HG03439 (cell line): Measurements from ENCODE around the gene CTBP2.
"Not testable (repeated sequence)": the region's sequence is repeated elsewhere in the genome, so short reads cannot be mapped to it uniquely, and the experiment has no call there.

ENCODE experiments used
- ATAC-seq: cut with Tn5 transposase; IDR thresholded peaks from one replicate; pipeline ENCODE4 v1.9.1; 2021; ENCODE audit warnings: mild to moderate bottlenecking, moderate library complexity; ENCODE audit not compliant: unreplicated experiment

CTBP2 gene

DNA sequence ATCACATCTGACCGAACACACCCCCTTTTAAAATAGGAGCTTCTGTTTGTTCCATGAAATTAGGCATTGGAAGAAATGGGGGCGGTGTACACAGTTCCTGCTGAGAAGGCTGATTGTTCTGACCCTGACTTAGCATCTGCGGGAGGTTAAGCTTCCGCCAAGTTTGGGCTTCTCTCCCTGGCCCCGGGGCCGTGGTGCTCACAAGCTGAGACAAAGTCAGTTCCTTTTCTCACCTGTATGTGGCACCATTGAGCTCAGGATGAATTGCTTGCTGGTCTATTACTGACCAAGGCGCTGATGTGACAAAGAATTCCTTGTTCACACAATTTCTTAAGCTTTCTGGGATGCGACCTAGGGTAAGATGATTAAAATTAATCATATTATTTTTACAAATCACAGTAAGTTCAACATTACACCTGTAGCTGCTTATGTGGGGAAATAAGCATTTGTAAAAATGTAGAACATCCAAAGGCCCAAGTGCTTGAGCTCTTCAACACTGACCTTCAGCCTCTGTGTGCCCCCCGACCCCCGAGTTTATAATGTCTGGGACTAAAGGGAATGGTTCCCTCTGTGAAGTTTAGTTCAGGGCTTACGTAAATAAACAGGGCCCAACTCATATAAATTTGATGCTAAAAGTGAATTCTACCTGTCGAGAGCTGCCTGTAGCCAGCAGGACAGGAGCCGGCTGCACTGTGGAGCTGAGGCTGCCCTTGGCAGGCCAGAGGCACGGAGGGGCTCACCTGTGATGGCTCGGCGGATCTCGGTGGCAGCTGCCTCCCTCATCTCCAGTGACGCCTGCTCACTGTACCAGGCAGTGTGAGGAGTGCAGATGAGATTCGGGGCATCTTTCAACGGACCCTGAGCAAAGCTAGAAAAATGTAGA, 167.7 kb downstream of the CTBP2 start:
- ATAC-seq, result no peak

DNA sequence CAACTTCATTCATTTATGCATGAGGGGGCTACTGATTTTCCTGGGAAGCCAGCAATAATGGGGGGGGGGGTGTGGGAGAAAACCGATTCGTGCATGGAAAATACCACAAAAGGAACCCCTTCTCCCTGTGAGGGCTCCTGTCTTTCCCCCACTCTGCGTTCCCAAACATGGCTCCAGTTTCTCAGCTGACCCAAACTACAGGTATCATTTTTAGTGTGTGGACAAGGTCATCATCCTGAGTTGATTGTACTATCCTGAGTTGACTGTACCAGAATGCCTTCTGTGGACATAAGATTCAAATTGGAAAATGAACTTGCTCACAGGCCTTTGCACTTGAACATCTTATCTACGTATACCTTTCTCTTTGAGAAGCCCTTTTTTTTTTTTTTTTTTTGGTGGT, 168.5 kb downstream of the CTBP2 start:
- no peak for ATAC-seq

DNA sequence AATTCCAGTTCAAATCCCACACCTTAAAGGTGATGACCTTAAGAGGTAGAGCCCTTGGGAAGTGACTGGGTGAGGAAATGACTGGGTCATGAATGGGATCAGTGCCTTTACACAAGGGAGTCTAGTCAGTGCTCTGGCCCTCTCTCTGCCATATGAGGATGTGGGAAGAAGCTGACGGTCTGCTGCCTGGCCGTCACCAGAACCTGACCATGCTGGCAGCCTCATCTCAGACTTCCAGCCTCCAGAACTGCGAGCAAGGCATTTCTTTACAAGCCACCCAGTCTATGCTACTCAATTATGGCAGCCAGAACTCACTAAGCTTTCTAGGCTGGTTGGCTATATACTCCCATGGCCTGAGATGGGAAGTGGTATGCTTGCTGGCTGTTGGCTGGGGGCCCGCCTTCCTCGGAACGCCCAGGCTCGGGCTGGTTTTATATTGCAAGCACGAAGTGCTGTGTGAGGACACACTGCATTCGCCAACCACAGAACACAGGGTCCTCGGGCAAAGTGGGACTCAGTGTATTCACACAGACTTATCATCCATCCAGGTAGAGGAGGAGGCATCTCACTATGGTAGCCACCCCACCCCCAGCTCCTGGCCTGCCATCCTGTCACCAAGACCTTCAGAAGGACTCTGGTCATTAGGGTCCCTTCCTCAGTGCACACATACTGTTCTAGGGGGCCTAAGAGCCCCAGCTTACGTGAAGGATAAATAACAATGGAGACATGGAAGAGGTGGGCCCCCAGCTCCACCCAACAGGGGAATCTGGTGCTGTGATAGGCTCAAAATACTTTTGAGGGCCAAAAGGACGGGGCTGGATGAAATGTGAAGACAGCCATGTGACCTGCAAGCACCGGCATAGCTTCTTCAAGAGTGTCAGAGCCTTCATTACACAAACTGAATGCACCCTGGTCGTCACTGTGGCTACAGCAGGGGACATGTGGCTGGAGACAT, 169.4 kb downstream of the CTBP2 start:
- no peak for ATAC-seq

DNA sequence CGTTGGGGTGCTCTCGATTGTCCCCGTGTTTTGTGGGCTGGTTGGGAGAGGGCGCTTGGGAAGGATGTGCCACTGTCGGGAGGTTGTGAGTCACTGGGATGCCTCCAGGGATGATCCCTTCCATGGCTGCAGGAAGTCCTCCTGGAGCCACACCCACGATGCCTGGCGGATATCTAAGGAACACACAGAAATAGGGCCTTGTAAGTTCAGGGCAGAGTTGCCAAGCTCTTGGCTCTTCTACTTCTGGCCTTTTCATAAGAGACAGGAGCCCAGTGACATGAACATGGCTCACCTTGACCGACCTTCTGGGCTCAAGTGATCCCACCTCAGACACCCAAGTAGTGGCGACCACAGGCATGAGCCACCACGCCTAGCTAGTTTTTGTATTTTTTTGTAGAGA, 170.8 kb downstream of the CTBP2 start:
- ATAC-seq, result no peak

DNA sequence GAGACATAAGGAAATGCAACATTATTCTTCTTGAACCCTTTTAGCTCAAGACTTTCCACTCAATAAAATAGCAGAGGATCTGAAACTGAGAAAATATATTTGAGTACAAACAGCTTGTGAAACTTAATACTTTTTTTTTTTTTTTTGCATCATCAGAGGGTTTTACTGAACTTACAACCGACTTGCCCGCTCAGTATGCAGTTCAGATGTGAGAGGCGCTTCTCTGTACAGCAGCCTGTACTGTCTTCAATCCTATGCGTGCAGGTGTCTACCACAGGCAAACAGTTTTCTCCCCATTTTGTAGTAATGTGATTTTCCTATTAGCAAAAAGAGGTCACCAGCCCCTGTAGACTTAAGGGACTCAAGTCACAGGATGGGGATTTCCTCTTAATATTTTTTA, 171.6 kb downstream of the CTBP2 start:
- not testable (repeated sequence) for ATAC-seq

DNA sequence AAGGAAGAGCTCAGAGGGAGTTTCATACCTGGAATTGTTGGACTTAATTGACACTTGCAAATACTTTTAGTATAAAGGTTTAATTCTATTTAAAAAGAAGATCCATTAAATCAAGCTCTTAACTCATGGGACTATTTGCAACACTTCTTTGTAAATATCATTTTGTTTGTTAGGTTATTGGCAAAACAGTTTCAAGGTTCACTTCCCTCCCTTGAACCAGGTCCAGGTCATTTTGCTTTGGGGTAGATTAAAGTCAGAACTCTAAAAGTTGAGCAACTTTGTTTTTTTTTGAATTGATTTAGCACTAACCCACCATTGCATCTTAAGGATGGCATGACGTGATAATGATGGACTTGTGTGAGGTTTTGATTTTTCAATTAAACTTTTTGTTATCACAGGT, 172.6 kb downstream of the CTBP2 start:
- no peak for ATAC-seq

DNA sequence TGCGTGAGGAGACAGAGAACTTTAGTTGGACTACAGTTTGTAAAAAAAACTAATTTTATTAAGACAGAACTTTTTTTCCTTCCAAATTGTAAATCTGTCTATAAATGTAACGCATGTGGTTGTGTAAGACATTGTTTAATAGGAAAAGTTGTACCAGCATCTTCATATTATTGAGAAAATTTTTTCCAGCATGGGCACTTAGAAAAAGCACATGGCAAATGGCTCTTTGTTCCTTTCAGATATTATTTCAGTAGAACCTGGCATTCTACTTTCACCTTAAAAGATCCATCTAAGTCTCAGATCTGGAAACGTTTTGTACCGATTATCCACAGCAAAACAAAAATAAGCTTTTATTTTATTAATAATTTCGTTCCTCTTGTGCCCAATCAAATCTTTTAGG, 175.2 kb downstream of the CTBP2 start:
- no peak for ATAC-seq

DNA sequence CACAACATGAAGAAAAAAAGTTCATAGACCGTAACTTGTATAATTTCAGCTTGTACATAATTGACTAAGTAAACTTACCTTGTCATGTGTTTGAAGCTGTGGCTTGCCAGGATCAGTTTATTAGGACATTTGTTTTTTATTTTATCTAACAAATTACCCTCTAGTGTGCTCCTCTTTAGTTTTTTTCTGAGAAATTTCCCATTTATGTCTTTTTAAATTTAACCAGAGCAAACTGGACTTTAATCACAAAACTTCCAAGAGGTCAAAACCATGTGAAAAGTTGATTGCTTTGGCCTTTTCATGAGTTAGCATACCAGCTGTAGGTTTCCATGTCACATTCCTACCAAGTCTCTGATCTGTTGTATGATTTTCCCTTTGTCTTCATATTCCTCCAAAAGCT, 176.0 kb downstream of the CTBP2 start:
- ATAC-seq, result no peak

DNA sequence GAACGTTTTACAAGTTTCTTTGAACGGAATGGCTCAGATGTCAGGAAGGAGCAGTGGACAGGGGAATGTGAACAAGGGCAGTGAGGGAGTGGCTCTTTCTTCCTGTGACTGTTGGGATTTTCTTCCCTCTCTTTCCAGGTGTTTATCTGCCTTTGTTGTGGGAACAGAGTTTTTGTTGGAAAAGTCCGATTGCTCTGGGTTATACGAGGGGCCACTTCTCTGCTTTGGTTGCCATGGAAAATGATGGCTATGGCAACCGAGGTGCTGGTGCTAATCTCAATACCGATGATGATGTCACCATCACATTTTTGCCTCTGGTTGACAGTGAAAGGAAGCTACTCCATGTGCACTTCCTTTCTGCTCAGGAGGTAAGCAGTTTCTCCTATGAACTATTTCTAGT, 177.0 kb downstream of the CTBP2 start:
- no peak for ATAC-seq

DNA sequence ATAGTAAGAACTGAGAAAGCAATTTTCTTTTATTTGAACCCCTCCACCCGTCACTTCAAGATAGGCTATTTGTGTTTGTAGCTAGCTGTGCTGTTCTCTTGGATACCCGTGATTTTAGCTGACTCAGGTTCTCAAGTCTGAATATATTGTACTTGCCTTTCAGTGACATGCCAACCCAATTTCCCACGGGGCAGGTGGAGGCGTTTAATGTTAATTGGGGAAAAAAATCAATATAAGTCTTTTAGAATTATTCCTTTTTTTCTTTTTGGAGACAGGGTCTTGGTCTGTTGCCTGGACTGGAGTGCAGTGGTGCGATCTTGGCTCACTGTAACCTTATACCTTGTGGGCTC, 182.0 kb downstream of the CTBP2 start:
- no peak for ATAC-seq

DNA sequence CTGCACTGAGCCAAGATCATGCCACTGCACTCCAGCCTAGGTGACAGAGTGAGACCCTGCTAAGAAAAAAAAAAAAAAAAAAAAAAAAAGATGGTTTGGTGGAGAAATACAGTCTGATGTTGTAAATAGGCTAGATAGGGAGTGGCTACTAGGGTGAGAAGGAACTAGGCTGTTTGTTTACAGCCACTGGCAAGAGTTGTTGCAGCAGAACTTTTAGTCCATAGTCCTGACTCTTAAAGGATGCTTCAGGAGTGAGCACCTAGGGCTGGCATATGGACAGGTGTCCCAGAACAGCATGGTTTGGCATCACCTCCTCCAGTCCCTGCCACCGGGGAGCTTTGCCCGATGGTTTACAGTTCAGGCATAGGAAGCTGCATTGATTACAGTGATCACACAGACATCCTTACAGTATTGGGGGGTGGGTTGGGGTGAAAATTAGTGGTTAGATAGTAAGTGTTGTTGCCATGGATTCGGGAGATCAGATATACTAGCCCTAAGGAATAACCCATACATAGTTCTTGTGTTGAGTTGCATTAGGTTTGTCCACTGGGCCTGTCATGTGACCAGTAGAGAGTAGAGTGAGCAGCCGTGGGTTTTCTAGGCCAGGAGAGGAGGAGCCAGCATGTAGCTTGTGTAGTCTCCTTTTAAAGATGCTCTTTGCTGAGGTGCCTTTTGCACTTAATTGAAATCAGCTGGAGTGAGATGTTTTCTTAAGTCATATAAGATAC, 182.6 kb downstream of the CTBP2 start:
- no peak for ATAC-seq

DNA sequence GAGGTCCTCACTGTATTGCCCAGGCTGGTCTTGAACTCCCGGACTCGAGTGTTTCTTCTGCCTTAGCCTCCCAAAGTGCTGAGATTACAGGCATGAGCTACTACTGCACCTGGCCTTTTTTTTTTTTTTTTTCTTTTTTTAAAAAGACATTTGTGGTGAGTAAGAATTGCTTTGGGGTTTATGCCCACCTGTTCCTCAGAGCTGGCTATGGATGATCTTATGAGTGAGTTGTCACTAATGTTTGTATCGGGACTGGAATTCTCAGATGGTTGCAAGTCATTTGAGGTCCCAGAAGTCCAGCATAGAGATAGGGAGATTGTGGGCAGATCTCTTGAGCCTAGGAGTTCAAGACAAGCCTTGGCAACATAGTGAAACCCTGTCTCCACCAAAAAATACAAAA, 183.2 kb downstream of the CTBP2 start:
- no peak for ATAC-seq

DNA sequence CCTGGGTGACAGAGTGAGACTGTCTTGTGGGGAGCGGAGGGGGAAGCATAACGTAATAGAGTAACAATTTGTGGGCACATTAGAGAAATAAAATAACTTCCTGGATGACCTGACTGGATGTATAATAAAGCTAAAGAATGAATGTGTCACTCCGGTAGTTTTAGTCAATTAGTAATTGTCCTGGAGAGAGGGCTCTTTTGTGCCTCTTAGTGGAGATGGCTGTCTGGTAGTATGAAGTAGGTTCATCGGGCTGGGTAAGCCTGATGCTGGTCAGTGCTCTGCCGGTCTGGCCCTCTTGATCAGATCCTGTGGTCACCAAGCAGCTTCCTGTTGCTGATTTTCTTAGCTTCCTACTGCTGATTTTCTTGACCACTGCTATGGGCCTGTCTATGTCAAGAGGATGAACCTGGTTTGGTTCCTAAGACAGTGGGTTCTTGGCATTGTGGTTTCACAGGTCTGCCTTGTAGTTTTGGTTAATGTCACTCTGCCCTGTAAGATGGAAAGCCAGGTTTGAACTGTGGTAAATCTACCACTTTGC, 184.3 kb downstream of the CTBP2 start:
- peak; percentile 71 for ATAC-seq

DNA sequence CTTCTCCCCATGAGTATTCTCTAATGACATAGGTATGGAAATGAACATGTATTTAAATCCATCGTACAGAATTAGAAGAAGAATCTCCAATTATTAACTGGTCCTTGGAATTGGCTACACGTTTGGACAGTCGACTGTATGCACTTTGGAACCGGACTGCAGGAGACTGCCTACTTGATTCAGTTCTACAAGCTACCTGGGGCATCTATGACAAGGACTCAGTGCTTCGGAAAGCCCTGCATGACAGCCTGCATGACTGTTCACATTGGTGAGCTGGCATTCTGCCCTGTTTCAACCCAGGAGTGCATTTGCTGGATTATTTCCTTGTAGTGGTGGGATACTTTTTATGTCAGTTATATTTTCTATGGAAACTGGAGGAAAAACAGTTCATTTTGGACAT, 186.2 kb downstream of the CTBP2 start:
- no peak for ATAC-seq

DNA sequence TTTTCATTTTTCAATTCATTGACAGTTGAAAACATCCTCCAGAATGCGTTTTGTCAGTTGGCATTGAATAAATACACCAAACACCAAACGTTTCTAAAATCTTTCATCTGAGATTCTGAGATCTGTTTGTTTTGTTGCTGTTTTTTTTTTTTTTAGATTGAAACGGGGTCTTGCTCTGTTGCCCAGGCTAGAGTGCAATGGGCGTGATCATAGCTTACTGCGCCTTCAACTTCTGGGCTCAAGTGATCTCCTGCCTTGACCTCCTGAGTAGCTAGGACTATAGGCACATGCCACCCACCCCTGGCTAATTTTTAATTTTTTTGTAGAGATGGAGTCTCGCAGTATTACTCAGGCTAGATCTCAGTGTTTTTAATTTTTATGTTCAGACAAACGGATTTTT, 187.7 kb downstream of the CTBP2 start:
- no peak for ATAC-seq

DNA sequence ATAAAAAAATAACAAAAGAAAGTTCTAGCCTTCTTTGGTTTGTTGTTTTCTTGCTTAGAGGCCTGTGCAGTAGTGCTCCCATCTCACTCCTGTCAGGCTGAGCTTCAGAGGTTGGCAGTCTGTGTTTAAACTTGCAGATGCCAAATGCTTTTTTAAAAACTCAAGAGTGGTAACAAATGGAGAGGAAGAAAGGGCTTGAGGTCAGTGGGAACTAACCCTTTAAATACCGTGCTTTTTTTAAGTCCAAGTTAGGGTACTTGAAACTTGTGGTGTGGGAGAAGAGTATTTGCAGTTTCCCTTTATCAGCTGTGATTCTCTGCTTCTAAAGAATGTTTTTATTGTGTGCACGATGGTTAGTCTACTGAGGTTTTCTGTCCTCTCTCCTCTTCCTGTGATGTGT, 189.1 kb downstream of the CTBP2 start:
- ATAC-seq, result no peak

DNA sequence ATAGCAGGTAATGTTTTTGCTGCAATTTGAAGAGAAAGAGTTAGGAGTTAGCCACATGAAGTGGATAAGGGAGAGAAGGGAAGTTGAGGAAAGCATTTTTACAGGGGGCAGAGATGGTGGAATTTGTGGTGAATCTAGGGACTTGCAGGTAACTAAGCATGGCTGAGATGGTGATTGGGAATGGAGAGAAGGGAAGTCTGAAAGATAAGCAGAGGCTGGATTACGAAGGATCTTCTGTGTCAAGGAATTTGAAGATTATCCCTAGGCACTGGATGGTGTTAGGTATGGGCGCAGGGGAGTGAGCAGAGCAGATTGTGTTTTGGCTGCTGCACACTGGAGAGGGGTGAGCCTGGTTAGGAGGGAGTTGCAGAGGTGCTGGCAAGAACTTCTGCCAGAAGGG, 193.1 kb downstream of the CTBP2 start:
- no peak for ATAC-seq

DNA sequence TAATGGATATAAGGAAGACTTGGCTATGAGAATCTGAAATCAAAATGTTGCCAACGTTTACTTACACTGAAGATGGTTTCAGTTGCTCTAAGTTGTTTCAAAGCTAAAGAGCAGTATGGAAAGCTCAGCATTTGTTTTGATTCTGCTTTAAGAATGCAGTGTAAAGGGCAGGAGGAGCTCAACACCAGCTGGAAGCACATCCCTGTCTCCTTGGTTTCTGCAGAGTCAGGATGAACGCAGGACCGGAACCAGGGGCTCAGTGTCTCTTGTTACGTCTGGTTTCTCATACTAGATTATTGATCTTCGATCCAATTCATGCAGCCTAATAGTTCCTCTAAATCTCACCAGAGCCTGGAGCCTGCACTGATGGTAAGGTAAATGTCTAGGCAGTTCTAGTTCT, 194.4 kb downstream of the CTBP2 start:
- ATAC-seq, result no peak

DNA sequence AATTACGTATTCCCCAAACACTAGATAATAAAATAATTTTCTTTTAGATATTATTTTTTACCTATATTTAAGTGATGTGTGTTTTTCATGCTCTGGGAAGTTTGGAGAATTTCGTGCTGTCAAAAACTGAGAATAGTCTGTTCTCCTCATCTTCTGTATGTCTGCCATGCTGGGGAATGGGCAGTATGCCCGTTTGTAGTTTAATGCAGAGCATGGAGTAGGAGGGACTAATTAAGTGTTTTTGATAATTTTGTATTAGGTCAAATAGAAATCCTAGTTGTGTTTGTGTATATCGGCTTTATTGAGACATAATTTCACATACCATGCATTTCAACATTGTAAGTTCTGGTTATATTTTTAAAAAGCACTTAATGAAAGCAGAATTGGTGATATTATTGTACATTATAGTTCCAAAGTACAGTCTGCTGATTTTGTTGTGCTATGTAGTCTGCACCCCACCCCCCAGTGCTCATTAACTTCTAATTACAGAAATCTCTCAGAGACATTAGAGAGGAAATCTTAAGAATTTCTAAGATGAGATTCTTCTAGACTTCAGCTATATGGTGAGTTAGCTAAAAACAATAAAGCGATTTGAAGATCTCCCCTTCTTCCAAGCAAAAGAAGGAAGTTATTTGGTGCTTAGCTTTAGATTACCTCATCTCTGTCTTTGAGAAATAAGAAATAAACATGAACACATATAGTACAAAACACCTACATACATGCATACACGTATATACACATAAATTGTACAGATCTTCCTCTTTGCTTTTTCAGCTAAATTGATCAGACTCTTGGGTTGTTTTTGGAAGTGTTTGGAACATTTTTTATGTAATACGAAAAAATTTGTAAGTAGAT, 196.3 kb downstream of the CTBP2 start:
- no peak for ATAC-seq

DNA sequence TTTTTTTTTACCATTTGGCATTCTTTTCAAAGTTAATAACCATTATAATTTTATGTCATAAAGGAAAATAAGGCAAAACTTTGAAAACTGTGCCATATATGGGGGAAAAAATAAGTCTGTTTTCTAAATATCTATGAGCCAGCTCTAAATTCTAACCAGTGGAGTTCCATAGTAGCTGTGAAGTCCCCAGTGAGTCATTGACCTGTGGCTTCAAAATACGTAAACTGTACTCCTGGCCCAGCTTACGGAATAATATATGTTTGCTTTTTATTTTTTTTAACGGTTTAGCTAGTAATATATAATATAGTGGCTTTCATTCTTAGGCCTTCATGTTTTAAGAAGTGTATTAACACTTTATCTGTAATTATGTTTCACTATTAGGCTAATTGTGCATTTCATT, 197.9 kb downstream of the CTBP2 start:
- ATAC-seq, result no peak
